OCI-LY1 (cell line): ENCODE data around the gene ARMC7.
"Not testable (repeated sequence)": the region's sequence is repeated elsewhere in the genome, so short reads cannot be mapped to it uniquely, and the experiment has no call there.

Source experiments
- CTCF ChIP-seq: fragments of 200-600 bp; sonication (generic), shearing (Covaris generic); IDR thresholded peaks from 2 replicates; pipeline ENCODE4 v1.5.1; 2017; ENCODE audit warnings: mild to moderate bottlenecking, antibody characterized with exemption, low read length, moderate library complexity, mixed read lengths
- EZH2 ChIP-seq: fragments of 200-600 bp; sonication (generic), shearing (Covaris generic); IDR thresholded peaks from 2 replicates; pipeline ENCODE4 v1.8.0; 2017; ENCODE audit warnings: borderline replicate concordance, mixed run types, mild to moderate bottlenecking, antibody characterized with exemption, low read length, moderate library complexity, mixed read lengths

GRCh38 chr17:75164606-75165005 lies 54.8 kb downstream of the ARMC7 start:
- not testable (repeated sequence) for TF ChIP-seq CTCF, EZH2
